ENCODE data around the gene LARGE1.

Gene LARGE1

GRCh38 chr22:33654173-33654895 lies 265.9 kb downstream of the LARGE1 start:
- DNase-seq = no peak

- DNase-seq = no peak
These were observed 266.7 kb downstream of the LARGE1 start for GRCh38 chr22:33653532-33654063.

GRCh38 chr22:33652615-33653014 lies 267.7 kb downstream of the LARGE1 start:
- no peak for DNase-seq

GRCh38 chr22:33650244-33650643 lies 270.0 kb downstream of the LARGE1 start:
- no peak for DNase-seq

GRCh38 chr22:33648478-33648877 lies 271.8 kb downstream of the LARGE1 start:
- DNase-seq = no peak

GRCh38 chr22:33640900-33641299 lies 279.4 kb downstream of the LARGE1 start:
- no peak for DNase-seq

- no peak for DNase-seq
These were observed 280.6 kb downstream of the LARGE1 start for GRCh38 chr22:33639588-33640254.

GRCh38 chr22:33635766-33636165 lies 284.5 kb downstream of the LARGE1 start:
- DNase-seq = no peak

- DNase-seq = no peak
These were observed 288.5 kb downstream of the LARGE1 start for GRCh38 chr22:33631777-33632176.

GRCh38 chr22:33625959-33626358 lies 294.3 kb downstream of the LARGE1 start:
- no peak for DNase-seq

- no peak for DNase-seq
These were observed 300.2 kb downstream of the LARGE1 start for GRCh38 chr22:33620085-33620484.

GRCh38 chr22:33606504-33606903 lies 313.8 kb downstream of the LARGE1 start:
- DNase-seq = no peak

- no peak for DNase-seq
These were observed 314.6 kb downstream of the LARGE1 start for GRCh38 chr22:33605666-33606065.

GRCh38 chr22:33605221-33605620 lies 315.1 kb downstream of the LARGE1 start:
- no peak for DNase-seq

- no peak for DNase-seq
These were observed 319.2 kb downstream of the LARGE1 start for GRCh38 chr22:33601062-33601461.

- DNase-seq = no peak
These were observed 319.7 kb downstream of the LARGE1 start for GRCh38 chr22:33600595-33600994.

- DNase-seq = no peak
These were observed 320.2 kb downstream of the LARGE1 start for GRCh38 chr22:33600113-33600512.

- DNase-seq = no peak
These were observed 320.7 kb downstream of the LARGE1 start for GRCh38 chr22:33599596-33599995.

GRCh38 chr22:33598821-33599220 lies 321.5 kb downstream of the LARGE1 start:
- no peak for DNase-seq

GRCh38 chr22:33597274-33597985 lies 322.8 kb downstream of the LARGE1 start:
- DNase-seq = no peak

- no peak for DNase-seq
These were observed 326.5 kb downstream of the LARGE1 start for GRCh38 chr22:33593818-33594217.

- no peak for DNase-seq
These were observed 328.3 kb downstream of the LARGE1 start for GRCh38 chr22:33591946-33592345.

GRCh38 chr22:33589297-33589696 lies 331.0 kb downstream of the LARGE1 start:
- no peak for DNase-seq

GRCh38 chr22:33588860-33589259 lies 331.4 kb downstream of the LARGE1 start:
- DNase-seq = no peak
